NCI-H82 (cell line): Measurements from ENCODE around the gene CCDC88B.
A peak's percentile ranks its signal among the peaks of the same experiment; 100 is the strongest.

Experiments used
- DNase-seq: peaks from one replicate; lab custom pipeline; 2025; lab: John Stamatoyannopoulos, UW

The CCDC88B gene

GRCh38 chr11:64343767-64344559 is 4.0 kb downstream of the CCDC88B start:
- DNase-seq: peak; percentile 53

- no peak for DNase-seq
Observed at GRCh38 chr11:64344787-64345186, 4.8 kb downstream of the CCDC88B start.

- DNase-seq: no peak
Observed at GRCh38 chr11:64347193-64347867, 7.3 kb downstream of the CCDC88B start.

- DNase-seq: no peak
Observed at GRCh38 chr11:64348383-64349024, 8.5 kb downstream of the CCDC88B start.

GRCh38 chr11:64349025-64349387 is 9.0 kb downstream of the CCDC88B start:
- no peak for DNase-seq

- no peak for DNase-seq
Observed at GRCh38 chr11:64349404-64349803, 9.4 kb downstream of the CCDC88B start.

GRCh38 chr11:64351136-64351631 is 11.2 kb downstream of the CCDC88B start:
- no peak for DNase-seq

- DNase-seq: no peak
Observed at GRCh38 chr11:64352099-64352994, 12.3 kb downstream of the CCDC88B start.

GRCh38 chr11:64352995-64353714 is 13.2 kb downstream of the CCDC88B start:
- no peak for DNase-seq

- no peak for DNase-seq
Observed at GRCh38 chr11:64353715-64354506, 13.9 kb downstream of the CCDC88B start.

- DNase-seq: peak; percentile 87
Observed at GRCh38 chr11:64355078-64355940, 15.3 kb downstream of the CCDC88B start.

GRCh38 chr11:64356498-64357411 is 16.8 kb downstream of the CCDC88B start:
- DNase-seq: peak; percentile 76

GRCh38 chr11:64357446-64357845 is 17.4 kb downstream of the CCDC88B start:
- no peak for DNase-seq

GRCh38 chr11:64357904-64358535 is 18.0 kb downstream of the CCDC88B start:
- no peak for DNase-seq

GRCh38 chr11:64358536-64358906 is 18.5 kb downstream of the CCDC88B start:
- no peak for DNase-seq

GRCh38 chr11:64358907-64359711 is 19.1 kb downstream of the CCDC88B start, which contains the start of gene RPS6KA4:
Gene RPS6KA4 (plus strand): TSS chr11:64359162. CDS start chr11:64359236, 74 bp downstream.
- peak; percentile 53 for DNase-seq
